HG03442 (cell line): ENCODE data around the gene ZNF319.

Experiments
- ATAC-seq: cut with Tn5 transposase; IDR thresholded peaks from one replicate; pipeline ENCODE4 v1.9.1; 2021; ENCODE audit warnings: mild to moderate bottlenecking, moderate library complexity; ENCODE audit not compliant: unreplicated experiment

The ZNF319 gene

DNA sequence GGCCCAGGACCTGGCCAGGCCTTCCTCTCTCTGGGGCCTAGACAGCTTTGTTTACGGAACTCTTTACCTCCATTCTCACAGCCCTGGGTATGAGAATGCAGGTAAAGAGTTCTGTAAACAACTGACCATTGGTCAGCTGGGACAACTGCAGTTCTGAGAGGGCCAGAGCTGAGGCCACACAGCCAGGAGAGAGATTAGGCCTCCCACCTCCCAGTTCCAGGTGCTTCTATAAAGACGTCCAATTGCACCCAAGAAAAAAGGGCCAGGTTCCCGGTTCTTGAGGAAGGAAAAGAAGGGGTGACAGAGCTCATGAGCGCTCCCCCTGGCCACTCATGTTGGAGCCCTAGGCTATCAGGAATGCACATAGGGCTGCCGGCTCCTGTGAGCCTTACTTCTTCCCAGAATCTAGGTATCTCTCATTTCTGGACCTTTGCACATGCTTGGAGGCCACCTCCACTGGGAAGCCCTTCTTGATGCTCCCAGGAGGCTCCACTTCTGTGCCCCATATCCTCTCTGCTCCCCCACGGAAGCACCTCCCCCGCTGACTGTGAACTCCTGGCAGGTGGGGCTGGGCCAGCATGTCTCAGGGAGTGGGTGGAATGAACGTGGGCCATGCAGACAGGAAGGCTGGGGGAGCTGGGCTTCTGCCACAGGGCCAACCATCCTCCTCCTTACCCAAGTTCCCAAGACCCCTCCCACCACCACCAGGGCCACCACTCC lies 42.6 kb downstream of the ZNF319 start:
- ATAC-seq = no peak

DNA sequence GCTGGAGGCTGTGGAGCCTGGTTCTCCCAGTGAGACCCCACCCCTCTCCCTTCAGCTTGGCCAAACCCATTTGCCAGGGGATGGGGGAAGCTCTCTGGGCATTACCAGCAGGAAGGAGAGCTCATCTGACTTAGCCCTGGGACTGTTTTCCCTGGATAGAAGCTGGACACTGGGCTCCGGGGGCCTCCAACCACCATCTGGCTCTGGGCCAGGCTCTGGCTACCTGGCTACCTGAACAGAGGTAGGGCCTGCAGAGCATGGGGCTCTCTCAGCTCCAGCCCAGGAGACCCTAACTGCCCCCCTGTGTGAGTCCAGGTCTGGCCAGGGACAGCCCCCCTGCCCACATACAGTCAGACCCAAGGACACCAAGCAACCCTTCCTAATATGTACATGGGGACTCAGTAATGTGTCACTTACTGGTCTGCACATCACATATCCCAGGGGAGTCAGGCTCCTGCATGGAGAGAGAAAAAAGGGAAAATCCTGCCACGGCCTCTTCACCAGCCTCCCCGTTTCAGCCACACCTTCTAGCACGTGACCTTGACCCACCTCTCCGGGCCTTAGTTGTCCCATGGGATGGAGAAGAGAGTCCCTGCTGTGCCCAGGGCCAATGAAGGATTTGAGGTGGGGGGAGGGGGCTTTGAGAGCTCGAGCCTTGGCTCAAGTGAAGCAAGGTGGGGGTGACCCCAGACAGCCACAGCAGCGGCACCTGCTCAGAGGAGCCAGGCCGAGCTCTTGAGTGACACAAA lies 43.4 kb downstream of the ZNF319 start:
- no peak for ATAC-seq

DNA sequence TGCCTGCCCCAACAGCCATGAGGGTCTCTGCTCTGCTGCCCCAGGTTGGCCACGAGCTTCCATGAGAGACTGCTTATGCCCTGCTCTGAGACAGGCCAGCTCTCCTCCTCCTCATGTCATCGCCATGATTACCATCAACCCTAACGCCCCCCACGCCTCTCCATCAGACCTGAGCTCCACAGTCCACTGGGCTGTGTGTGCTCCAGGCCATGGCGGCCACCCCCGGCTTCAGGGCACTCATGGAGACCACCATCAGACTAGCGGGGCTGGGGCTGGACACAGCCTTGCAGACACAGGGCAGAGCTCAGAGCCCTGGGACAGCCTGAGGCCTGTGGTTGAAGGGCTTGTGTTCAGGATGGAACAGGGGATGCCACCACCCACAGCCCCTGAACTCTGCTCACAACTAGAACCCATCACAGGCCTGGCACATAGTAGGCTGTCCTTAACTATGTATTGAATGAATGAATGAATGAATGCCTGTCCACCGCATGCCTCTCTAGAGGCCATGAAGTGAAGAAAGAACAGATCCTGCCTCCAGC lies 44.1 kb downstream of the ZNF319 start:
- no peak for ATAC-seq

DNA sequence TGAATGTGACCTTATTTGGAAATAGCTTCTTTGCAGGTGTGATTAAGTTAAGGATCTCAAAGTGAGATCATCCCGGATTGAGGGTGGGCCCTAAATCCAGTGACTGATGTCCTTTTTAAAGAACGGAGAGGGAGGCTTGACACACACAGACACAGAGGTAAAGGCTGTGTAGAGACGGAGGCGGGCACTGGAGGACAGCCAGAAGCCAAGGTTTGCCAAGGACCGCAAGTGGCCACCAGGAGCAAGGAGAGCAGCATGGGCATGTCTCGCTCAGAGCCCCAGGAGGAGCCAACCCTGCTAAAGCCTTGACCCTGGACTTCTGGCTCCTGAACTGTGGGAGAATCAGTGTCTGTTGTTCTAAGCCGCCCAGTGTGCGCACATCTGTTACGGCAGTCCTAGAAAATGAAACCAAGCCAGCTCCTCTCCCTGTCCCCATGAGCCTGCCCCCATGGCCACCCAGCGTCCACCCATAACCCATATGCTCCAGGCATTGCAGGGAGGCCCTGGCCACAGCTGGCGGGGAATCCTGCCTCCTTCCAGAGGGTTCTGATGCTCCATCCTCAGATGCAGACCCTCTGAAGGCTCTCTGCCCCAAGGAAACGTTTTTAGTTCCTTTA lies 44.8 kb downstream of the ZNF319 start:
- no peak for ATAC-seq

GRCh38 chr16:57953857-57954256 lies 46.6 kb downstream of the ZNF319 start:
- ATAC-seq = no peak

DNA sequence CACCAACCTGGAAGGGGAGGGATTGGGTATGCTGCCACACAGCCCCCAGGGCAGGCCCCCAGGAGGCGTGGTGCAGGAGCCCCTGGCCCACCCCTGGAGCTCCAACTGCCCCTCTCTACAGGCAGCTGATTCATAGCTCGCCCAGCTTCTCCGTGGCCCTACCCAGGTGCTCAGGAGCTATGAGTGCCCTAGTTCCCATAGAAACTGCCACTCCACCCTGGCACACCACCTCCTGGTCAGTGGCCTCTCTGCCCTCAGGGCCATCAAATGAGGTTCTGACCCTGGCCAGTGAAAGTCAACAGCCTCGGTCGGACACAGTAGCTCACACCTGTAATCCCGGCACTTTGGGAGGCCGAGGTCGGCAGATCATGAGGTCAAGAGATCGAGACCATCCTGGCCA lies 47.6 kb downstream of the ZNF319 start:
- no peak for ATAC-seq

DNA sequence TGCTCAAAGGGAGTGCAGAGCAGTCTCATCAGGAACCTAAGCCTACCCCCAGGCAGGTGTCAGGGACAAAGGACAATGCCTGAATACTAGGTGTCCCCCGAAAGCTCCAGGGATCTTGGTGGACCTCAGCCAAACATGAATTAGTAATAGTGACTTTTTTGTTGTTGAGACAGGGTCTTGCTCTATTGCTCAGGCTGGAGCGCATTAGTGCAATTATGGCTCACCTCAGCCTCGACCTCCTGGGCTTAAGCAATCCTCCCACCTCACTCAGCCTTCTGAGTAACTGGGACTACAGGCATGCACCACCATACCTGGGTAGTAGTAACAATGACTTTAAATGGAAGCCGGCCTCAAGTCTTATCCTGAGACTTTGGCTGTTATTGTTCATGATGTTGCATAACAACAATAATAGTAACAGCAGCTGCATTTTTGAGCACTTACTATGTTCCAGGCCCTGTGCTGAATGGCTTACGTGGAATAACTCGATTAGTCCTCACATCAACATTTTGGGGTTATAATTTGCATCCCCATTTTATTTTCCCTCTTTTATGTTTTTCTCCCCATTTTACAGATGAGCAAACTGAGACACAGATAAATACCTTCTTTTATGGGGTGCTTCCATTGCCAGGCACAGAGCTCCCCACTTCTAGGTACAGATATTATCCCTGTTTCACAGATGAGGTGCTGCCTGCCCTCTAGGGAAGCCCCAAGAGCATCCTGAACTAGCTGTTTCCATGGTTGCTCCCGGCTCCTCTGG lies 49.1 kb downstream of the ZNF319 start:
- ATAC-seq = no peak

DNA sequence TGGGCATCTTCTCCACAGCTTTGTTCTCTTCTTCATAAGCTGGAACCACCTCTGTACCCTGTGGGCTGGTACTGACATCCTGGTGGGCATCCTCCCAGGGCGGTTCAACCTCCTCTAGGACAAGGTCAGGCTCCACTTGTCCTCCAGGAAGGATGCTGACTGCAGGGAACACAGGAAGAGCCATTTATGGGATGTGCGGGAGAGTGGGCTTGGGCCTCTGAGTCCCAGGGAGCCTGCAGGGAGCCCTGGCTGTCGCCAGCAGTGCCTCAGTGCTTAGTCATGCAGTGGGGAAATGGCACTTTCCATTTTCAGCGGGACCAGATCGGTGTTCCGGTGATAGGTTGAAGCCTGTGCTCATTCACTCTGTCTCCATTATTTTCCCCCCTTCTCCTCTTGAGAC lies 50.1 kb downstream of the ZNF319 start:
- ATAC-seq = no peak

DNA sequence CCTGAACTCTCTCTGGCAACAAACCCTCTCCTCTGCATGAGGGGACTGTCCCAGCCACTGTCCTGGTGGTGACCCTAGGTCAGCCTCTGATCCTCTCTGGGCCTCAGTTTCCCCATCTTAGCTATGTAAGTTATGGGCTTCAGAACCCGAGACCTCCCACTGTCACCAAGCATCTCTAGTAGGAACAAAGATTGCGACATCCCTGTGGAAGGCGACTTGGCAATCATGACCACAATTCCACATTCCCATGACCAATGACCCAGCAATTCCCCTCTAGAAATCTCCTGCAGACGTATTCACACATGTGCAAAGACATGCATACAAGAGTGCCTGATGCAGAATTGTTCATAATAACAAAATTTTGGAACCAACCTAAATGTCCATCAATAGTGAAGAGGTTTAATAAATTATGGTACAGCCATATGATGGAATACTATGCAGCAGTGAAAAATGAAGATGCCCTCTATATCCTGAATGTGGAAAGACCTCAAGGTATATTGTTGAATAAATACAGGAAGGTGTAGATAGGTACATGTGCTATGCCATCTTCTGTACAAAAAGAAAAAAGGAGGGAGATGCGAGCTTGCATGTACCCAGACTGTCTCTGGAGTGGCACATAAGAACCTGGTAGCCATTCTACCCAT lies 50.8 kb downstream of the ZNF319 start:
- no peak for ATAC-seq

DNA sequence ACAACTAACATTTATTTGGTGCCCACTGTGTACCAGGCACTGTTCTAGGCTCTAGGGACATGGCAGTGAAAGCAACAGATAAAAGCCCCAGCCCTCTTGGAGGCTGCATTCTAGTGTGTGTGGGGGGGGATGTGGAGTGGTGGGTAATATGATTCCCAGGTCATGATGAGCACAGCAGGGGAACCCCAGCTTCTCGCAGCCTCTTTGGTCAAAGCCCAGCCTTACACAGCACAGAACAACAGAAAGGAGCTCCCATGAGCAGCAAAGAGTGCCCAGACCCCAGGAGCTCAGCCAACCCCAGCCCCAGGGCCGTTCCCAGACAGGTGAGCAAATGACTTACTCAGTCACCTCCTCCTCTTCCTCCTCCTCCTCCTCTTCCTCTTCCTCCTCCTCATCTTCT lies 51.5 kb downstream of the ZNF319 start:
- no peak for ATAC-seq

DNA sequence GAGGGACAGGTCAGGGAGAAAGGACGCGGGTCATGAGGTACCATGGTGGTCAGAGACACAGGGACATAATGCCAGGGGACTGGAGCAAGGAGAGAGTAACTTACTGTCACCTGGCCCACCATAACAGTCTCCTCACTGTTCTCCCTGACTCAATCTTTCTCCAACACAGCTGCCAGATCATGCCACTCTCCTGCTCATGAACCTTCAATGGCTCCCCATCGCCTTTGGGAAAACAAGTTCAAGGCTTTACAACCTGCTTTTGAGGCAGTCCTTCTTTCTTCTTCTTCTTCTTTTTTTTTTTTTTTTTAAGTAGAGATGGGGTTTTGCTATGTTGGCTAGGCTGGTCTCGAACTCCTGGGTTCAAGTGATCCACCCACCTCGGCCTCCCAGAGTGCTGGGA lies 52.4 kb downstream of the ZNF319 start:
- ATAC-seq = no peak

DNA sequence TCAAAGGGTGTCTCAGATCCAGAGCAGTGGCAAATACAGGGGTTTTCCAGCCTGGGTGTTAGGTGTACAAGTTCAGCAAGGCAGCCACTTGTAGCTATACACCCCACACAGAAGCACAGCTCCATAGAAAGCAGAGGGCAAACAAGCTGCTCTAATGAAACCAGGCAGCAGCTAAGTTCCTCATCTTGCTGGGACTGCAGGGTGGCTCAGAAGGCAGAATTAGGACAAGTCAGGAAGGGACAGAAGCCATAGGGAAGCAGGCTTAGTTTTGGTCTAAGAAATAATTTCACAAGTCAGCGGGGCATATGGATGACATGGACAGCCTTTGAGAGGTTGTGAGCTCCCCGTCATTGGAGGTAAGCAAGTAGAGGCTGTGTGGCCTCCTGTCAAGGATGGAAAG lies 53.2 kb downstream of the ZNF319 start:
- ATAC-seq = no peak

- ATAC-seq = no peak
These were observed 54.2 kb downstream of the ZNF319 start for GRCh38 chr16:57946181-57946801.

DNA sequence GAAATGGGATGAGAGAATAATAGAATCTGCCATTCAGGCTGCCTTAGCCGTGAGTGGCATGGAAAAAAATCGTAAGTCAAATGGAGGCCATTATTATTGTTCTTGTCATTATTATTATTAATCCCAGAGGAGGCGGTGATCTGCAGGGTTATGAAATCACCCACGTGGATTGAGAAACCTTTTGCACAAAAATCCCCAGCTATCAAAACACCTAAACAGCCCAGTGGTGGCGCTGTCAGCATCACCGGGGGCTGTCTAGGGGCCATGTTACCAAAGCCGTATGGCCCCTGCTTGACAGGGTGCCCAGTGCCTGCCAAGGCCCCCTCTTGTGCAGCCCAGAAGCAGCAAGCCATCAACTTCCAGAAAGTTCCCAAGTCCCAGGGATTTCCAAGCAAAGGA lies 54.7 kb downstream of the ZNF319 start:
- no peak for ATAC-seq

DNA sequence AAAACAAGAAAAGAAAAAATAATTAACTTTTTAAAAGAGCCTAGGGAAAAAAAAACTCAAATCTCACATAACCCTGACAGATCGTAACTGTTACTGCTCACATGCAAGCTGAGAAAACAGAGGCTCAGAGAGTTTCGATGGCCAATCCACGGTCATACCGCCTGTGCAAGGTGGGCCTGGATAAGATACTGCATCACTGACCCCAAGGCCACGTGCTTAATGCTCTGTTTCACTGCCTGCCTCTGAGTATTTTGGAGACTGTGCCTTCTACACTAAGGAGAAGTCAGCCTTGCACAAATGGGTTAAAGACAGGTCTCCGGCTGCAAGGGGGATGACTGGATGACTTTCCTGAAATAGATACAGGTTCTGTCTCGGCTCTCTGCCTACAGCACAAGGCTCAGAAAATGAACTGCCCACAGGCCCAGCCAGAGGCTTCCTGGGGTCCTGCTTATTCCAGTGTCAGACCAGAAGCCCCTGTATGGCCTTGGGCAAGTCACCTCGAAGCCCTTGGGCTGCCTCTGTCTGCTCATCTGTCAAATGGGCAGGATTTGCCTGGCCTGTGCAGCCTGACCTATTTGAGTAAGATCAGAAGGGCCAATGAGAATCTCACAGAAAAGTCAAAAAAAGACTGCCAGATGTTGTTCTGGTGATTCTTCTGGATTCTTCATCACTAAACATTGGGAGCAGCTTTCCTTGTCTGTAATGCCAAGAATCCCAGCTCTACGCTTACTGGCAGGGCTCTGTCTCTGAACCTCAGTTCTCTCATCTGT lies 55.3 kb downstream of the ZNF319 start:
- ATAC-seq = no peak
